K562 (cell line): Measurements from ENCODE around the gene FHIT. TPM values are rescaled to one million over a fixed set of nuclear protein-coding genes. Genes with fewer than 3 reads are reported as not detected.

ENCODE experiments used
- ATAC-seq: fragments of 200-7000 bp; cut with Tn5 transposase; 3 replicates; pipeline ENCODE4 v1.9.1; 2020; ENCODE audit warnings: moderate library complexity
- BruUV-seq: library from RNA; stranded (reverse); fragments of 400-500 nt; replicated peaks from 2 replicates; lab custom pipeline; 2021; lab: Mats Ljungman, UMichigan
- CTCF ChIA-PET: fragments of 300-600 bp; formaldehyde crosslinking; extraction: SDS; loops from one replicate; lab custom pipeline; 2021; ENCODE audit warnings: low intra/inter-chr PET ratio; lab: Yijun Ruan, JAX
- POLR2A ChIA-PET: fragments of 300-600, 350-650 bp; sonication (Branson Sonifier 250); formaldehyde crosslinking; extraction: SDS; loops from one replicate; lab custom pipeline; 2021; ENCODE audit warnings: antibody characterized with exemption, inconsistent platforms; lab: Yijun Ruan, JAX
- DNase-seq, 4 experiments: peaks; one replicate each; pipeline versions ENCODE4 v3.0.0 to v3.0.0-alpha.2; 2011 to 2018; ENCODE audit warnings: low spot score in 3 of 4, mixed read lengths in 3 of 4; ENCODE audit errors: extremely low read depth in 1 of 4
- FAIRE-seq: peaks from 2 replicates; lab custom pipeline; 2011; peaks lifted over from hg19 to GRCh38; lab: Jason Lieb, UNC
- H2AFZ ChIP-seq: 2 replicates; pipeline ENCODE4 v1.6.0; 2011; ENCODE audit warnings: low read depth, low read length, control low read depth, inconsistent platforms
- H3K27ac ChIP-seq: fragments of 200-600 bp; 3 replicates; pipeline ENCODE4 v1.8.0; 2011; ENCODE audit warnings: low read depth, mild to moderate bottlenecking, control low read depth, inconsistent platforms, low read length, moderate library complexity, mixed read lengths; ENCODE audit errors: extremely low read depth
- H3K27me3 ChIP-seq, 2 experiments: fragments of 300-600 bp in 1 of 2; 2 replicates in 1 of 2; 3 replicates in 1 of 2; pipeline versions ENCODE4 v1.6.0 to v1.8.0; 2011; ENCODE audit warnings: inconsistent platforms in 2 of 2, low read length in 2 of 2, mild to moderate bottlenecking in 1 of 2, mixed read lengths in 1 of 2, moderate library complexity in 1 of 2; ENCODE audit not compliant: control insufficient read depth in 2 of 2, insufficient read depth in 2 of 2
- H3K36me3 ChIP-seq: fragments of 300-600 bp; 3 replicates; pipeline ENCODE4 v1.8.0; 2011; ENCODE audit warnings: mild to moderate bottlenecking, low read length, inconsistent platforms; ENCODE audit not compliant: control insufficient read depth, insufficient read depth
- H3K4me1 ChIP-seq, 2 experiments: fragments of 200-600 bp in 1 of 2; replicated peaks in 1 of 2; 2 replicates in 1 of 2; 3 replicates in 1 of 2; pipeline versions ENCODE4 v1.5.1 to v1.8.0; 2011; ENCODE audit warnings: inconsistent platforms in 2 of 2, low read length in 2 of 2, mild to moderate bottlenecking in 1 of 2, mixed read lengths in 1 of 2, moderate library complexity in 1 of 2; ENCODE audit not compliant: control insufficient read depth in 2 of 2, insufficient read depth in 2 of 2
- H3K4me2 ChIP-seq: 2 replicates; pipeline ENCODE4 v1.6.1; 2011; ENCODE audit warnings: low read length, control low read depth, inconsistent platforms, mixed read lengths; ENCODE audit not compliant: insufficient read depth
- H3K4me3 ChIP-seq: fragments of 200-600 bp; sonication (generic), shearing (Covaris generic); 2 replicates; pipeline ENCODE4 v1.5.1; 2016; ENCODE audit warnings: control low read depth, inconsistent platforms
- H3K79me2 ChIP-seq: fragments of 200-600 bp; 3 replicates; pipeline ENCODE4 v1.8.0; 2011; ENCODE audit warnings: low read length, inconsistent platforms; ENCODE audit not compliant: control insufficient read depth, insufficient read depth
- H3K9ac ChIP-seq, 2 experiments: 2 replicates each; pipeline versions ENCODE4 v1.6.0 to v1.6.1; 2011; ENCODE audit warnings: low read depth in 2 of 2, low read length in 2 of 2, control low read depth in 1 of 2, inconsistent platforms in 1 of 2, mild to moderate bottlenecking in 1 of 2, mixed read lengths in 1 of 2; ENCODE audit not compliant: insufficient read depth in 1 of 2
- H3K9me1 ChIP-seq: one replicate; pipeline ENCODE4 v1.6.0; 2011; ENCODE audit warnings: inconsistent platforms, mild to moderate bottlenecking, low read length, moderate library complexity; ENCODE audit not compliant: control insufficient read depth, insufficient read depth
- H3K9me3 ChIP-seq: replicated peaks from 2 replicates; pipeline ENCODE4 v1.5.1; 2011; ENCODE audit warnings: low read depth, low read length, inconsistent platforms; ENCODE audit not compliant: control insufficient read depth, insufficient read depth
- H4K20me1 ChIP-seq: replicated peaks from 2 replicates; pipeline ENCODE4 v1.6.1; 2011; ENCODE audit warnings: low read length, inconsistent platforms, mixed read lengths; ENCODE audit not compliant: control insufficient read depth, insufficient read depth
- DIDO1 ChIP-seq: fragments of 450-650 bp; IDR thresholded peaks from 2 replicates; pipeline ENCODE4 v1.6.1; 2016; ENCODE audit warnings: low read depth, missing biosample characterization, missing genetic modification characterization
- ILF3 ChIP-seq: fragments of 450-650 bp; IDR thresholded peaks from 2 replicates; pipeline ENCODE4 v1.6.1; 2018; ENCODE audit warnings: antibody characterized with exemption, mild to moderate bottlenecking, moderate library complexity, borderline replicate concordance
- IRF2 ChIP-seq: sonication (generic); formaldehyde crosslinking; IDR thresholded peaks from 2 replicates; pipeline ENCODE4 v1.8.1; 2022; ENCODE audit warnings: mild to moderate bottlenecking, missing genetic modification reagents
- NFXL1 ChIP-seq: fragments of 450-650 bp; formaldehyde crosslinking; IDR thresholded peaks from 2 replicates; pipeline ENCODE4 v1.4.0; 2021; ENCODE audit warnings: mild to moderate bottlenecking
- RBM17 ChIP-seq: fragments of 200-400 bp; formaldehyde crosslinking; IDR thresholded peaks from 2 replicates; pipeline ENCODE4 v1.6.1; 2017; ENCODE audit warnings: low read depth, mild to moderate bottlenecking, low read length, borderline replicate concordance
- TBP ChIP-seq: optimal IDR thresholded peaks from 2 replicates; pipeline ENCODE3; 2011; ENCODE audit warnings: low read depth, low read length, improper control_type of control experiment
- ZNF316 ChIP-seq: fragments of 450-650 bp; IDR thresholded peaks from 2 replicates; pipeline ENCODE4 v1.6.1; 2016
- ZNF551 ChIP-seq: fragments of 250-450 bp; sonication (Bioruptor Pico); IDR thresholded peaks from 2 replicates; pipeline ENCODE4 v1.5.0; 2021; ENCODE audit warnings: mild to moderate bottlenecking, moderate library complexity
- ZNF785 ChIP-seq: fragments of 250-450 bp; sonication (Bioruptor Pico); IDR thresholded peaks from 2 replicates; pipeline ENCODE4 v1.4.0; 2020; ENCODE audit warnings: mild to moderate bottlenecking
- WGBS: fragments of 100-300 bp; shearing (Covaris generic); methylation state at CpG from one replicate; pipeline ENCODE4 v1.1.6; 2016; ENCODE audit warnings: low coverage, mixed read lengths; ENCODE audit not compliant: insufficient coverage; ENCODE audit errors: missing lambda C conversion rate; 5-methylcytosine and 5-hydroxymethylcytosine counted together
- in situ Hi-C: fragments of 300-500 bp; cut with MboI; formaldehyde crosslinking; loops from 4 replicates; pipeline ENCODE4 v1.15.0; 2018; ENCODE audit warnings: inconsistent platforms, mixed read lengths
- intact Hi-C: fragments of 100-400 bp; cut with micrococcal nuclease; formaldehyde crosslinking; loops from 2 replicates; pipeline ENCODE4 v1.14.2; 2022
- polyA plus RNA-seq, 8 experiments: library from polyadenylated mRNA; depleted of rRNA in 4 of 8; stranded (reverse) in 5 of 8; unstranded in 3 of 8; fragments of >200 nt; fragmentation: Nextera tagmentation in 2 of 8; fragmentation: Illumina TruSeq in 1 of 8; extraction: Ambion mirVana in 2 of 8; extraction: Trizol in 1 of 8; gene quantifications; 2 replicates each; pipeline versions ENCODE4 v1.2.1 to v1.2.3, GENCODE V29; 2011 to 2014; ENCODE audit warnings: inconsistent platforms in 1 of 8, missing spikeins in 1 of 8
- total RNA-seq, 7 experiments: library from RNA; depleted of rRNA in 6 of 7; stranded (reverse); fragments of >200 nt in 6 of 7; fragmentation: Illumina TruSeq in 2 of 7; extraction: Trizol in 2 of 7; gene quantifications; 2 replicates each; pipeline versions ENCODE4 v1.2.1 to v1.2.3, GENCODE V29; 2011 to 2021; ENCODE audit warnings: low replicate concordance in 1 of 7
- TF ChIP-seq, protein P1 (sequence below): sonication (generic); formaldehyde crosslinking; IDR thresholded peaks from 2 replicates; pipeline ENCODE4 v1.8.1; 2023; ENCODE audit warnings: mild to moderate bottlenecking, missing genetic modification reagents, moderate library complexity
- TF ChIP-seq, protein P2 (sequence below): sonication (generic); formaldehyde crosslinking; IDR thresholded peaks from 2 replicates; pipeline ENCODE4 v1.9.0; 2022; ENCODE audit warnings: mild to moderate bottlenecking, missing genetic modification reagents
- TF ChIP-seq, protein P3 (sequence below): fragments of 250-450 bp; sonication (Bioruptor Pico); IDR thresholded peaks from 2 replicates; pipeline ENCODE4 v1.5.1; 2021; ENCODE audit warnings: mild to moderate bottlenecking

The FHIT gene
- total and polyA plus RNA-seq, 9 of the 15 experiments (the other 6 are each of a cell fraction or from before 2014, with no cell fraction given) = 1.7 to 9.1 (median 4.3) TPM

DNA sequence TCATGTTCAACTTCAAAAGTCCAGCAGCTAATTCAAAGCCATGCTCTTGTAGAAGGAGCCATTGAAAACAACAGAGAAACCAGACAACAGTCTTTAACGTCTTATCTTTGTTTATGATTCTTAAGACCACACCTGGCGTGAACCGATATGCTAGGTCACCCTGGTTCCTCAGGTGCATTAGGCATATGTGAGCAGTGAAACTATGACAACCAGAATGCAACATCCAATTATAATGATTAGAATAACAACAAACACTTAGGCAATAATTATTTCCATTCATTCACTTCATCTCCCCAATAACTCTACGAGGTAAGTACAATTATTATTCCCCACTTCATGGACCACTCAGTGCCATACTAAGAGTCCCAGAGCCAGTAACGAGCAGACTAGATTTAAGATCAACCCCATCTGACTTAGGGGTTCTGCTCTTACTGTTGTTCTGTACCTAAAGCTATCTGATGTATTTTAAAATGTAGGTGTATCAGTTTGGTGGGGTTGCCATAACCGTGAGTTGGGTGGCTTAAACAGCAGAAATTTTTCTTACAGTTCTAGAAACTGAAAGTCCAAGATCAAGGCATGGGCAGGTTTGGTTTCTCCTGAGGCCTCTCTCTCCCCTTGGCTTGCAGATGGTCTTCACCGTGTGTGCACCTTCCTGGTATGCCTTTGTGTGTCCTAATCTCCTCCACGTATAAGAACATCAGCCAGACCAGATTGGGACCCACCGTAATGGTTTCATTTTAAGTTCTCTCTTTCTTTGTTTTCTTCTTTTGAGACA lies 1203.6 kb downstream of the FHIT start (continued):
- TF ChIP-seq, protein P1, sequence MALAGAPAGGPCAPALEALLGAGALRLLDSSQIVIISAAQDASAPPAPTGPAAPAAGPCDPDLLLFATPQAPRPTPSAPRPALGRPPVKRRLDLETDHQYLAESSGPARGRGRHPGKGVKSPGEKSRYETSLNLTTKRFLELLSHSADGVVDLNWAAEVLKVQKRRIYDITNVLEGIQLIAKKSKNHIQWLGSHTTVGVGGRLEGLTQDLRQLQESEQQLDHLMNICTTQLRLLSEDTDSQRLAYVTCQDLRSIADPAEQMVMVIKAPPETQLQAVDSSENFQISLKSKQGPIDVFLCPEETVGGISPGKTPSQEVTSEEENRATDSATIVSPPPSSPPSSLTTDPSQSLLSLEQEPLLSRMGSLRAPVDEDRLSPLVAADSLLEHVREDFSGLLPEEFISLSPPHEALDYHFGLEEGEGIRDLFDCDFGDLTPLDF = no peak
- TF ChIP-seq DIDO1 (no peak), IRF2 (CRISPR knock-in tag) (no peak), TBP (no peak), ZNF785 (CRISPR knock-in tag) (no peak)
- TF ChIP-seq, protein P2, sequence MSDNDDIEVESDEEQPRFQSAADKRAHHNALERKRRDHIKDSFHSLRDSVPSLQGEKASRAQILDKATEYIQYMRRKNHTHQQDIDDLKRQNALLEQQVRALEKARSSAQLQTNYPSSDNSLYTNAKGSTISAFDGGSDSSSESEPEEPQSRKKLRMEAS (CRISPR knock-in tag) = no peak
- TF ChIP-seq, all 486 proteins: peak for 0

DNA sequence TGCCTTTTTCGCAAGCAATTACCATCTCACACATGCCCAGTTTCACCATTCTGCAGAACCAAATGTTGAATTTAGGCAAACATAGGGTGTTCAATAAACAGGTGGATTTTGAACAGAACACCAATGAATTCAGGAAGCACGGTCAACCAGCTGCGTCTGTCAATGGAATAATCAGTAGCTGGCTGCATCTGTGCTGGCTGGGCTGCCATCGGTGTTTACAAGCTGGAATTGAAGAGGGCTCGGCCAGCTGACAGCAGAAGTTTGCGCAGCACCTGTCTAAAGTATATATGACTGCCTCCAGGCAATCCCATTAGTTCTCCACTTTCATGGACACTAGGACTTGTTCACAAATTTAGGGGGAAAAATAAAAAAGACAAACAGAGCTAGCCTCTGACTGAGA lies 1205.0 kb downstream of the FHIT start:
- no peak overlapping the region for H3K9ac ChIP-seq
- in situ Hi-C loops = no loop called here
- H3K27me3 ChIP-seq = no peaks in the 10 kb centered on the region
- H4K20me1 ChIP-seq = no peaks in the 10 kb centered on the region
- H3K9me3 ChIP-seq = no peaks in the 10 kb centered on the region
- no peaks in the 10 kb centered on the region for H3K4me1 ChIP-seq
- BruUV-seq = no TSS peak
- CTCF ChIA-PET = no interaction called here
- no peaks in the 10 kb centered on the region for H3K79me2 ChIP-seq
- TF ChIP-seq ZNF551 (CRISPR knock-in tag) = no peak
- TF ChIP-seq RBM17 = no peak
- no peak for TF ChIP-seq NFXL1 (CRISPR knock-in tag)
- TF ChIP-seq, protein P3, sequence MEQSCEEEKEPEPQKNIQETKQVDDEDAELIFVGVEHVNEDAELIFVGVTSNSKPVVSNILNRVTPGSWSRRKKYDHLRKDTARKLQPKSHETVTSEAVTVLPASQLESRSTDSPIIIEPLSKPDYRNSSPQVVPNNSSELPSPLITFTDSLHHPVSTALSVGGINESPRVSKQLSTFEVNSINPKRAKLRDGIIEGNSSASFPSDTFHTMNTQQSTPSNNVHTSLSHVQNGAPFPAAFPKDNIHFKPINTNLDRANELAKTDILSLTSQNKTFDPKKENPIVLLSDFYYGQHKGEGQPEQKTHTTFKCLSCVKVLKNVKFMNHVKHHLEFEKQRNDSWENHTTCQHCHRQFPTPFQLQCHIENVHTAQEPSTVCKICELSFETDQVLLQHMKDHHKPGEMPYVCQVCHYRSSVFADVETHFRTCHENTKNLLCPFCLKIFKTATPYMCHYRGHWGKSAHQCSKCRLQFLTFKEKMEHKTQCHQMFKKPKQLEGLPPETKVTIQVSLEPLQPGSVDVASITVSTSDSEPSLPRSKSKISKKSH (CRISPR knock-in tag) = no peak
- no peak for TF ChIP-seq ILF3
- TF ChIP-seq ZNF316 = no peak
- TF ChIP-seq, all 486 proteins: peak for 0
- DNase-seq (no peak), FAIRE-seq (no peak), ATAC-seq (no peak)
- no peak overlapping the region for H3K27ac ChIP-seq
- H2AFZ ChIP-seq = no peak overlapping the region
- no peak overlapping the region for H3K4me3 ChIP-seq
- no peak overlapping the region for H3K4me2 ChIP-seq
- WGBS = 50% methylated on average over 2 of the region's 6 CpGs
- POLR2A ChIA-PET = no interaction called here
- H3K9me1 ChIP-seq = no peaks in the 10 kb centered on the region
- intact Hi-C loops = no loop called here
- no peaks in the 10 kb centered on the region for H3K36me3 ChIP-seq
